Measurements from ENCODE around the gene DYNC2H1.
"Not testable (repeated sequence)": the region's sequence is repeated elsewhere in the genome, so short reads cannot be mapped to it uniquely, and the experiment has no call there.

Gene DYNC2H1

GRCh38 chr11:103372906-103373305 lies 263.7 kb downstream of the DYNC2H1 start:
- no peak for DNase-seq (ENCODE audit: low read depth)

- not testable (repeated sequence) for DNase-seq (ENCODE audit: low read depth)
Measured at GRCh38 chr11:103374227-103374626, 265.0 kb downstream of the DYNC2H1 start.

- no peak for DNase-seq (ENCODE audit: low read depth)
Measured at GRCh38 chr11:103378931-103379330, 269.7 kb downstream of the DYNC2H1 start.

GRCh38 chr11:103380031-103380430 lies 270.8 kb downstream of the DYNC2H1 start:
- no peak for DNase-seq (ENCODE audit: low read depth)

GRCh38 chr11:103384652-103385051 lies 275.4 kb downstream of the DYNC2H1 start:
- DNase-seq (ENCODE audit: low read depth) = no peak

- DNase-seq (ENCODE audit: low read depth) = no peak
Measured at GRCh38 chr11:103395612-103396011, 286.4 kb downstream of the DYNC2H1 start.

GRCh38 chr11:103396237-103396636 lies 287.0 kb downstream of the DYNC2H1 start:
- no peak for DNase-seq (ENCODE audit: low read depth)

GRCh38 chr11:103397369-103397768 lies 288.1 kb downstream of the DYNC2H1 start:
- no peak for DNase-seq (ENCODE audit: low read depth)

- no peak for DNase-seq (ENCODE audit: low read depth)
Measured at GRCh38 chr11:103398829-103399228, 289.6 kb downstream of the DYNC2H1 start.

- no peak for DNase-seq (ENCODE audit: low read depth)
Measured at GRCh38 chr11:103406357-103406756, 297.1 kb downstream of the DYNC2H1 start.

GRCh38 chr11:103407641-103408040 lies 298.4 kb downstream of the DYNC2H1 start:
- DNase-seq (ENCODE audit: low read depth) = no peak

GRCh38 chr11:103413266-103413888 lies 304.2 kb downstream of the DYNC2H1 start:
- no peak for DNase-seq (ENCODE audit: low read depth)

- no peak for DNase-seq (ENCODE audit: low read depth)
Measured at GRCh38 chr11:103418014-103418413, 308.8 kb downstream of the DYNC2H1 start.

GRCh38 chr11:103420593-103420992 lies 311.4 kb downstream of the DYNC2H1 start:
- DNase-seq (ENCODE audit: low read depth) = no peak

- DNase-seq (ENCODE audit: low read depth) = no peak
Measured at GRCh38 chr11:103433386-103434072, 324.3 kb downstream of the DYNC2H1 start.

GRCh38 chr11:103434073-103434411 lies 324.8 kb downstream of the DYNC2H1 start:
- no peak for DNase-seq (ENCODE audit: low read depth)

GRCh38 chr11:103436131-103436770 lies 327.0 kb downstream of the DYNC2H1 start:
- DNase-seq (ENCODE audit: low read depth) = no peak

GRCh38 chr11:103441021-103441420 lies 331.8 kb downstream of the DYNC2H1 start:
- no peak for DNase-seq (ENCODE audit: low read depth)

GRCh38 chr11:103448966-103449365 lies 339.7 kb downstream of the DYNC2H1 start:
- no peak for DNase-seq (ENCODE audit: low read depth)

- DNase-seq (ENCODE audit: low read depth) = no peak
Measured at GRCh38 chr11:103450241-103450640, 341.0 kb downstream of the DYNC2H1 start.

- DNase-seq (ENCODE audit: low read depth) = no peak
Measured at GRCh38 chr11:103453126-103453525, 343.9 kb downstream of the DYNC2H1 start.

GRCh38 chr11:103453915-103454709 lies 344.9 kb downstream of the DYNC2H1 start:
- no peak for DNase-seq (ENCODE audit: low read depth)

- no peak for DNase-seq (ENCODE audit: low read depth)
Measured at GRCh38 chr11:103464420-103464819, 355.2 kb downstream of the DYNC2H1 start.
